ENCODE measurements around the gene GRIA3. TPM values are rescaled to one million over a fixed set of nuclear protein-coding genes. Genes with fewer than 3 reads are reported as not detected.

Gene GRIA3
- total RNA-seq, 1 experiment from 2014 or later, result 1.4 TPM

GRCh38 chrX:123199338-123199737 is 15.3 kb downstream of the GRIA3 start:
- Histone ChIP-seq H3K14ac (ENCODE audit: insufficient read depth, low read length) (no peak overlapping the region), H3K18ac (ENCODE audit: insufficient read length, low read depth, low read length) (no peak overlapping the region), H3K4ac (ENCODE audit: low read depth, low read length) (no peak overlapping the region), H2BK15ac (ENCODE audit: low read depth, low read length) (no peak overlapping the region), H3K9me3 (ENCODE audit: control insufficient read depth, low read depth, low read length) (peaks cover 32% of the 10 kb centered on the region), H2AFZ (ENCODE audit: low read length) (no peak overlapping the region), H2BK12ac (ENCODE audit: insufficient read length, low read depth, low read length) (no peak overlapping the region), H3K23me2 (ENCODE audit: insufficient read length, low read depth, low read length, poor library complexity, severe bottlenecking) (peaks cover 3% of the 10 kb centered on the region), H4K20me1 (ENCODE audit: control insufficient read depth, insufficient read depth, insufficient read length) (no peaks in the 10 kb centered on the region), H4K5ac (ENCODE audit: insufficient read length, low read depth, low read length) (no peak overlapping the region), H2AK5ac (ENCODE audit: insufficient read length, low read length) (no peak overlapping the region), H2BK120ac (ENCODE audit: low read depth, low read length, poor library complexity, severe bottlenecking) (no peak overlapping the region), H4K91ac (ENCODE audit: insufficient read length, low read depth, low read length) (no peak overlapping the region), H2BK20ac (ENCODE audit: low read depth, low read length, poor library complexity, severe bottlenecking) (no peak overlapping the region), H3K27me3 (ENCODE audit: insufficient read depth, low read length) (peaks cover 2% of the 10 kb centered on the region; the same call in 1 of the 2 replicates), H3K79me2 (ENCODE audit: insufficient read depth, low read length) (no peaks in the 10 kb centered on the region), H3K56ac (ENCODE audit: insufficient read length, low read depth, low read length) (no peak overlapping the region), H3K23ac (ENCODE audit: insufficient read length, low read depth, low read length) (no peak overlapping the region), H4K8ac (replicated peaks; ENCODE audit: insufficient read length, low read depth, low read length) (no peak overlapping the region), H3K79me1 (ENCODE audit: insufficient read depth, low read depth, low read length, poor library complexity, severe bottlenecking) (no peaks in the 10 kb centered on the region), H3K9ac (ENCODE audit: extremely low read depth, insufficient read length, low read length) (no peak overlapping the region), H2BK5ac (ENCODE audit: insufficient read length, low read length) (no peak overlapping the region), H3T11ph (ENCODE audit: low read length) (no peak overlapping the region), H3K4me2 (ENCODE audit: insufficient read depth, insufficient read length, low read length) (no peak overlapping the region), H3K27ac (ENCODE audit: insufficient read length, low read depth, low read length) (no peak overlapping the region), H3K4me1 (ENCODE audit: insufficient read depth, low read length) (no peaks in the 10 kb centered on the region)
- no peak for DNase-seq
- H3K4me3 Mint-ChIP-seq, result no peak overlapping the region
- peaks cover 0 to 59% of the 10 kb centered on the region in 2 experiments; a peak in 2 of 5 replicates for H3K9me3 Mint-ChIP-seq
- no peaks in the 10 kb centered on the region for H3K4me1 Mint-ChIP-seq
- TF ChIP-seq, protein P1, sequence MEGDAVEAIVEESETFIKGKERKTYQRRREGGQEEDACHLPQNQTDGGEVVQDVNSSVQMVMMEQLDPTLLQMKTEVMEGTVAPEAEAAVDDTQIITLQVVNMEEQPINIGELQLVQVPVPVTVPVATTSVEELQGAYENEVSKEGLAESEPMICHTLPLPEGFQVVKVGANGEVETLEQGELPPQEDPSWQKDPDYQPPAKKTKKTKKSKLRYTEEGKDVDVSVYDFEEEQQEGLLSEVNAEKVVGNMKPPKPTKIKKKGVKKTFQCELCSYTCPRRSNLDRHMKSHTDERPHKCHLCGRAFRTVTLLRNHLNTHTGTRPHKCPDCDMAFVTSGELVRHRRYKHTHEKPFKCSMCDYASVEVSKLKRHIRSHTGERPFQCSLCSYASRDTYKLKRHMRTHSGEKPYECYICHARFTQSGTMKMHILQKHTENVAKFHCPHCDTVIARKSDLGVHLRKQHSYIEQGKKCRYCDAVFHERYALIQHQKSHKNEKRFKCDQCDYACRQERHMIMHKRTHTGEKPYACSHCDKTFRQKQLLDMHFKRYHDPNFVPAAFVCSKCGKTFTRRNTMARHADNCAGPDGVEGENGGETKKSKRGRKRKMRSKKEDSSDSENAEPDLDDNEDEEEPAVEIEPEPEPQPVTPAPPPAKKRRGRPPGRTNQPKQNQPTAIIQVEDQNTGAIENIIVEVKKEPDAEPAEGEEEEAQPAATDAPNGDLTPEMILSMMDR (conservative IDR thresholded peaks at IDR 0.05), result no peak
- no peaks in the 10 kb centered on the region for H3K27me3 Mint-ChIP-seq (ENCODE audit: low read depth)
- no CpG with 5 or more reads among the region's 1 CpG for WGBS (ENCODE audit: extremely low coverage, insufficient read length, low lambda C conversion rate)
- H3K36me3 Mint-ChIP-seq (ENCODE audit: insufficient read depth in 1 of 3, low read depth in 3 of 3), result no peaks in the 10 kb centered on the region; a peak in 4 of 7 replicates
- no peak overlapping the region for H3K27ac Mint-ChIP-seq

Measured in H9 (cell line).